Measurements from ENCODE around the gene PIP4P1. TPM values are rescaled to one million over a fixed set of nuclear protein-coding genes. Genes with fewer than 3 reads are reported as not detected.
A peak's percentile ranks its signal among the peaks of the same experiment; 100 is the strongest.

PIP4P1 gene
- total and polyA plus RNA-seq, 2 of the 8 experiments (the other 6 are each of a cell fraction or from before 2014, with no cell fraction given), result 29.5 to 60.0 TPM

- Histone ChIP-seq H3K14ac (ENCODE audit: insufficient read length) (no peak overlapping the region), H3K23ac (ENCODE audit: insufficient read length) (no peak overlapping the region), H3K27me3 (replicated peaks in 1 of 4; ENCODE audit: control insufficient read depth in 3 of 4, extremely low read depth in 1 of 4, insufficient read depth in 3 of 4, low read length in 3 of 4) (no peaks in the 10 kb centered on the region; a peak in 1 of 7 replicates), H3K4me3 (ENCODE audit: extremely low read depth in 1 of 4, insufficient read depth in 2 of 4, low read depth in 3 of 4, low read length in 4 of 4) (peak overlapping the region; percentile 71 to 87 (median 78)), H2AK5ac (ENCODE audit: low read depth, low read length) (no peak overlapping the region), H3K79me1 (ENCODE audit: low read depth, low read length) (peaks cover 6% of the 10 kb centered on the region), H2AFZ (ENCODE audit: low read length) (no peak overlapping the region), H2BK12ac (ENCODE audit: low read depth, low read length) (no peak overlapping the region), H3K4me1 (replicated peaks in 1 of 4; ENCODE audit: control insufficient read depth in 3 of 4, insufficient read depth in 4 of 4, low read length in 3 of 4) (peaks cover 0 to 10% (median 2%) of the 10 kb centered on the region in 4 experiments; a peak in 4 of 7 replicates), H2BK20ac (ENCODE audit: low read length) (no peak overlapping the region), H4K8ac (ENCODE audit: extremely low read depth, insufficient read depth, low read length) (peak overlapping the region; percentile 95; the same call in 1 of the 2 replicates), H3K18ac (ENCODE audit: extremely low read depth, low read length) (0 out of 2 replicates have a peak overlapping the region, but pooled peaks have one; percentile 75), H2BK15ac (ENCODE audit: low read length) (no peak overlapping the region), H3K27ac (ENCODE audit: low read depth, low read length) (peak overlapping the region; percentile 85), H3K56ac (replicated peaks; ENCODE audit: insufficient read length, low read depth, low read length) (peak overlapping the region; percentile 77), H3K36me3 (ENCODE audit: control insufficient read depth in 2 of 4, insufficient read depth in 4 of 4, low read length in 3 of 4) (peaks cover 16 to 40% (median 28%) of the 10 kb centered on the region in 4 experiments; a peak in 7 of 8 replicates), H3K23me2 (ENCODE audit: low read depth, low read length) (peaks cover 9% of the 10 kb centered on the region; the same call in 1 of the 2 replicates), H2BK120ac (replicated peaks; ENCODE audit: low read depth, low read length) (no peak overlapping the region), H3K4me2 (ENCODE audit: insufficient read depth in 1 of 2, low read depth in 2 of 2, low read length in 2 of 2) (peak overlapping the region; percentile 81 to 97), H4K5ac (ENCODE audit: insufficient read length, low read depth, low read length) (no peak overlapping the region), H3K9me3 (ENCODE audit: insufficient read depth in 2 of 2, low read depth in 1 of 2, low read length in 1 of 2) (no peaks in the 10 kb centered on the region), H3K79me2 (ENCODE audit: control insufficient read depth in 1 of 2, insufficient read depth in 2 of 2, low read length in 2 of 2) (peaks cover 7 to 30% of the 10 kb centered on the region in 2 experiments), H3K4ac (replicated peaks; ENCODE audit: insufficient read length, low read depth, low read length) (no peak overlapping the region), H2BK5ac (ENCODE audit: low read depth, low read length) (peak overlapping the region; percentile 77), H4K20me1 (replicated peaks in 1 of 2; ENCODE audit: control insufficient read depth in 1 of 2, insufficient read depth in 2 of 2, low read length in 2 of 2) (peaks cover 0 to 12% of the 10 kb centered on the region in 2 experiments), H3K9ac (replicated peaks in 1 of 4; ENCODE audit: extremely low read depth in 1 of 4, low read depth in 3 of 4, low read length in 3 of 4) (peak overlapping the region; percentile 68 to 95 (median 71)), H4K91ac (replicated peaks; ENCODE audit: insufficient read length, low read length) (no peak overlapping the region)
- WGBS, 2 experiments (ENCODE audit: extremely low coverage in 1 of 2, insufficient coverage in 1 of 2, insufficient read length in 1 of 2, insufficient replicate concordance in 2 of 2, low coverage in 1 of 2, low lambda C conversion rate in 2 of 2, missing lambda C conversion rate in 1 of 2), result 33% methylated on average over 10 of the region's 32 CpGs; no CpG with 5 or more reads in 1 of the 2 experiments
- FAIRE-seq, result no peak
- DNase-seq (ENCODE audit: low read depth in 1 of 2, low spot score in 2 of 2), result peak in 1 of 2 experiments; percentile 75
- CTCF ChIA-PET (ENCODE audit: partially characterized antibody), result interaction anchor here (0.8 to 1.4 kb wide), 2 partner anchors 145 to 148 kb away, joined by 3 read pairs; no protein-coding TSS in a partner anchor
- TF ChIP-seq JUN (IDR thresholded peaks at IDR 0.05; ENCODE audit: low read depth, low read length), result no peak
- TF ChIP-seq SAP30 (IDR thresholded peaks at IDR 0.05; ENCODE audit: insufficient read depth, insufficient replicate concordance, low read length), result peak; percentile 43
- POLR2A ChIA-PET (ENCODE audit: partially characterized antibody), result interaction anchor here (0.6 to 3.2 kb wide), 11 partner anchors 8 to 128 kb away, joined by 3 to 25 read pairs (median 4); partner anchors contain the start of gene PARP2
Measured at GRCh38 chr14:20460458-20461224, 593 bp downstream of the PIP4P1 start.
